ENCODE results near the gene PSD4. TPM values are rescaled to one million over a fixed set of nuclear protein-coding genes. Genes with fewer than 3 reads are reported as not detected.
A peak's percentile ranks its signal among the peaks of the same experiment; 100 is the strongest.

The PSD4 gene
- total RNA-seq, 1 experiment from 2014 or later: 12.6 TPM

DNA sequence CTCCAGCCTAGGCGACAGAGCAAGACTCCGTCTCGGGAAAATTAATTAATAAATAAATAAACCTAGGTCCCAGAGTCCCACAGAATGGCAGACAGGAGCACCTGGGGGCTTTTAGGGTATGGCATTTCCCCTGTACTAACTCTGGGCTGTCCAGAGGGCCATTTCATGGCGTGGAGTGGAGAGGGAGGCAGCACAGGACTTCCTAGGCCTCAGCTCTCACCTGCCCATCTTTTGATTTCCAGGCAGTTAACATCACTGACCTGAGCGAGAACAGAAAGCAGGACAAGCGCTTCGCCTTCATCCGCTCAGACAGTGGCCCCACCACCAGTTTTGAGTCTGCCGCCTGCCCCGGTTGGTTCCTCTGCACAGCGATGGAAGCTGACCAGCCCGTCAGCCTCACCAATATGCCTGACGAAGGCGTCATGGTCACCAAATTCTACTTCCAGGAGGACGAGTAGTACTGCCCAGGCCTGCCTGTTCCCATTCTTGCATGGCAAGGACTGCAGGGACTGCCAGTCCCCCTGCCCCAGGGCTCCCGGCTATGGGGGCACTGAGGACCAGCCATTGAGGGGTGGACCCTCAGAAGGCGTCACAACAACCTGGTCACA is 41.3 kb upstream of the PSD4 start:
- Histone ChIP-seq H3K27ac (ENCODE audit: low read depth, low read length) (no peak overlapping the region), H3K4me1 (ENCODE audit: control insufficient read depth in 1 of 2, insufficient read depth in 2 of 2, low read length in 2 of 2) (peaks cover 0 to 11% of the 10 kb centered on the region in 2 experiments; a peak in 3 of 4 replicates), H3K27me3 (ENCODE audit: insufficient read depth, low read length) (no peaks in the 10 kb centered on the region), H3K79me2 (ENCODE audit: insufficient read depth, low read length) (no peaks in the 10 kb centered on the region), H3K36me3 (ENCODE audit: control insufficient read depth in 1 of 2, insufficient read depth in 2 of 2, low read length in 2 of 2) (no peaks in the 10 kb centered on the region), H3K9me2 (ENCODE audit: insufficient read depth) (no peaks in the 10 kb centered on the region), H3K4me2 (ENCODE audit: low read length) (no peak overlapping the region), H3K9ac (ENCODE audit: low read length) (no peak overlapping the region), H3K4me3 (replicated peaks in 1 of 2; ENCODE audit: low read depth in 1 of 2, low read length in 2 of 2) (no peak overlapping the region), H2AFZ (ENCODE audit: low read depth, low read length, poor library complexity, severe bottlenecking) (no peak overlapping the region), H4K20me1 (ENCODE audit: insufficient read depth) (no peaks in the 10 kb centered on the region), H3K9me3 (ENCODE audit: control insufficient read depth in 1 of 2, insufficient read depth in 1 of 2, low read depth in 1 of 2, low read length in 2 of 2) (no peaks in the 10 kb centered on the region)
- POLR2A ChIA-PET: no interaction called here
- CTCF ChIA-PET: interaction anchor here (1.4 to 1.9 kb wide), 2 partner anchors 53 to 66 kb away, joined by 7 to 8 read pairs; no protein-coding TSS in a partner anchor
- intact Hi-C loops (cut with micrococcal nuclease): no loop called here
- no peak for DNase-seq (ENCODE audit: low read depth, low spot score)
- no peak for ATAC-seq
- no peak for TF ChIP-seq EZH2 (IDR thresholded peaks at IDR 0.05)
- TF ChIP-seq CBX3 (IDR thresholded peaks at IDR 0.05; ENCODE audit: low read depth): no peak
- no peak for TF ChIP-seq RAD21 (IDR thresholded peaks at IDR 0.05; ENCODE audit: low read depth)
- no peak for TF ChIP-seq ZFX (IDR thresholded peaks at IDR 0.05)
- no peak for TF ChIP-seq ZNF274 (IDR thresholded peaks at IDR 0.05; ENCODE audit: low read depth, low read length)
- no peak for TF ChIP-seq EZH2phosphoT487 (IDR thresholded peaks at IDR 0.05; ENCODE audit: borderline replicate concordance)
- TF ChIP-seq, protein P1, sequence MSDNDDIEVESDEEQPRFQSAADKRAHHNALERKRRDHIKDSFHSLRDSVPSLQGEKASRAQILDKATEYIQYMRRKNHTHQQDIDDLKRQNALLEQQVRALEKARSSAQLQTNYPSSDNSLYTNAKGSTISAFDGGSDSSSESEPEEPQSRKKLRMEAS (IDR thresholded peaks at IDR 0.05): no peak
- RAD21 ChIA-PET (ENCODE audit: low non-redundant PET in 1 of 2, low total read pairs in 2 of 2, uncharacterized antibody in 2 of 2, unreplicated experiment in 2 of 2): no interaction called here
- BruUV-seq (replicated peaks): no TSS peak

DNA sequence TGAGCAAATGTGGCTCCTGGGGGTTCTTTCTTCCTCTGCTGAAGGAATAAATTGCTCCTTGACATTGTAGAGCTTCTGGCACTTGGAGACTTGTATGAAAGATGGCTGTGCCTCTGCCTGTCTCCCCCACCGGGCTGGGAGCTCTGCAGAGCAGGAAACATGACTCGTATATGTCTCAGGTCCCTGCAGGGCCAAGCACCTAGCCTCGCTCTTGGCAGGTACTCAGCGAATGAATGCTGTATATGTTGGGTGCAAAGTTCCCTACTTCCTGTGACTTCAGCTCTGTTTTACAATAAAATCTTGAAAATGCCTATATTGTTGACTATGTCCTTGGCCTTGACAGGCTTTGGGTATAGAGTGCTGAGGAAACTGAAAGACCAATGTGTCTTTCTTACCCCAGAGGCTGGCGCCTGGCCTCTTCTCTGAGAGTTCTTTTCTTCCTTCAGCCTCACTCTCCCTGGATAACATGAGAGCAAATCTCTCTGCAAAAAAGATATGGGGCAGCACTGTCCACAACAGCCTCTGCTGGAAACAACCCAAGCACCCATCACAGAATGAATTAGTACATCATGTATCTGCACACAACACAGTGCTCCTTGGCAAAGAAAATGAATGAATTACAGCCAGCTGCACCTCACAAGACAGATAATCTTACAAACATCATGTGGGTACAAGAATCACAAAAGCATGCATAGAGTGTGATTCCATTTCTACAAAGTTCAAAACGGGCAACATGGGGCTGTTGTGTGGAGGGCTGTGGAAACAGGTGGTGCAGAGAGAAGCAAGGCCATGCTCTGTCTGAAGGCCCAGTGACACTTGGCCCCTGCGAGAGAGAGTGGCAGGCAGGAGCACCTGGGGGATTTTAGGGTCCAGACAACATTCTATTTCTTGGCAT is 39.8 kb upstream of the PSD4 start:
- intact Hi-C loops (cut with micrococcal nuclease): no loop called here
- no peak for DNase-seq (ENCODE audit: low read depth, low spot score)
- no peak overlapping the region for H3K9ac ChIP-seq (ENCODE audit: low read length)
- H3K27me3 ChIP-seq (ENCODE audit: insufficient read depth, low read length): no peaks in the 10 kb centered on the region
- BruUV-seq (replicated peaks): no TSS peak
- peak overlapping the region; percentile 36 for H3K4me2 ChIP-seq (ENCODE audit: low read length)
- RAD21 ChIA-PET (ENCODE audit: low non-redundant PET in 1 of 2, low total read pairs in 2 of 2, uncharacterized antibody in 2 of 2, unreplicated experiment in 2 of 2): interaction anchor here in 1 of 2 experiments (0.7 kb wide), 1 partner anchor 65 kb away, joined by 3 read pairs; no protein-coding TSS in a partner anchor
- no peaks in the 10 kb centered on the region for H4K20me1 ChIP-seq (ENCODE audit: insufficient read depth)
- peak overlapping the region; percentile 27 for H2AFZ ChIP-seq (ENCODE audit: low read depth, low read length, poor library complexity, severe bottlenecking)
- H3K79me2 ChIP-seq (ENCODE audit: insufficient read depth, low read length): no peaks in the 10 kb centered on the region
- peak; percentile 51; the same call in 1 of the 2 replicates for ATAC-seq
- POLR2A ChIA-PET: no interaction called here
- CTCF ChIA-PET: interaction anchor here (0.6 to 1.9 kb wide), 7 partner anchors 12 to 283 kb away, joined by 3 to 8 read pairs (median 3); no protein-coding TSS in a partner anchor
- TF ChIP-seq ZNF274 (IDR thresholded peaks at IDR 0.05; ENCODE audit: low read depth, low read length) (no peak), JUND (IDR thresholded peaks at IDR 0.05) (no peak), EZH2phosphoT487 (IDR thresholded peaks at IDR 0.05; ENCODE audit: borderline replicate concordance) (no peak), FOSL1 (IDR thresholded peaks at IDR 0.05; ENCODE audit: low read depth) (peak; percentile 31; the same call in 1 of the 2 replicates), SRF (IDR thresholded peaks at IDR 0.05; ENCODE audit: low read depth) (no peak)
- peaks cover 0 to 16% of the 10 kb centered on the region in 2 experiments; a peak in 3 of 4 replicates for H3K4me1 ChIP-seq (ENCODE audit: control insufficient read depth in 1 of 2, insufficient read depth in 2 of 2, low read length in 2 of 2)
- H3K9me2 ChIP-seq (ENCODE audit: insufficient read depth): no peaks in the 10 kb centered on the region
- H3K27ac ChIP-seq (ENCODE audit: low read depth, low read length): no peak overlapping the region
- H3K4me3 ChIP-seq (replicated peaks in 1 of 2; ENCODE audit: low read depth in 1 of 2, low read length in 2 of 2): no peak overlapping the region
- H3K9me3 ChIP-seq (ENCODE audit: control insufficient read depth in 1 of 2, insufficient read depth in 1 of 2, low read depth in 1 of 2, low read length in 2 of 2): no peaks in the 10 kb centered on the region
- H3K36me3 ChIP-seq (ENCODE audit: control insufficient read depth in 1 of 2, insufficient read depth in 2 of 2, low read length in 2 of 2): no peaks in the 10 kb centered on the region

Measured in HCT116 (cell line).